HEK293 (cell line): Measurements from ENCODE around the gene MAP2K6.

ENCODE experiments used
- CTCF ChIA-PET: fragments of 350-600 bp; formaldehyde crosslinking; extraction: SDS; loops from one replicate; lab custom pipeline; 2021; ENCODE audit warnings: antibody characterized with exemption; lab: Yijun Ruan, JAX
- POLR2A ChIA-PET: fragments of 300-600 bp; formaldehyde crosslinking; extraction: SDS; loops from one replicate; lab custom pipeline; 2020; ENCODE audit warnings: antibody characterized with exemption, inconsistent platforms; lab: Yijun Ruan, JAX
- H3K27ac ChIP-seq: fragments of 200-500 bp; sonication (Bioruptor generic); 2 replicates; pipeline ENCODE4 v1.5.1; 2014; ENCODE audit warnings: low read depth, low read length, control low read depth, inconsistent platforms; ENCODE audit errors: extremely low read depth
- H3K36me3 ChIP-seq, 2 experiments: fragments of 200-500 bp in 1 of 2; sonication (Bioruptor generic) in 1 of 2; 1 replicate in 1 of 2; 2 replicates in 1 of 2; pipeline ENCODE4 v1.5.1; 2014 to 2017; ENCODE audit warnings: inconsistent platforms in 2 of 2, low read length in 2 of 2; ENCODE audit not compliant: control insufficient read depth in 2 of 2, insufficient read depth in 1 of 2
- H3K4me1 ChIP-seq: fragments of 200-500 bp; sonication (Bioruptor generic); 2 replicates; pipeline ENCODE4 v1.5.1; 2014; ENCODE audit warnings: mild to moderate bottlenecking, low read length, inconsistent platforms; ENCODE audit not compliant: control insufficient read depth, insufficient read depth
- H3K4me3 ChIP-seq: 2 replicates; pipeline ENCODE4 v1.5.1; 2011; ENCODE audit warnings: low read depth, mild to moderate bottlenecking, control low read depth, low read length, moderate library complexity
- H3K9me3 ChIP-seq: fragments of 200-500 bp; sonication (Bioruptor generic); 2 replicates; pipeline ENCODE4 v1.5.1; 2014; ENCODE audit warnings: low read depth, low read length, inconsistent platforms; ENCODE audit not compliant: control insufficient read depth, insufficient read depth
- FEZF1 ChIP-seq: fragments of 450-650 bp; formaldehyde crosslinking; IDR thresholded peaks from 2 replicates; pipeline ENCODE4 v1.5.1; 2016; ENCODE audit warnings: missing biosample characterization, missing genetic modification characterization
- HOXD13 ChIP-seq: sonication (generic); formaldehyde crosslinking; IDR thresholded peaks from 2 replicates; pipeline ENCODE4 v1.8.0; 2022; ENCODE audit warnings: missing genetic modification reagents, borderline replicate concordance
- MZF1 ChIP-seq: fragments of 450-650 bp; formaldehyde crosslinking; IDR thresholded peaks from 2 replicates; pipeline ENCODE4 v1.5.1; 2017; ENCODE audit warnings: missing biosample characterization, missing genetic modification characterization, borderline replicate concordance
- SCRT2 ChIP-seq: fragments of 450-650 bp; formaldehyde crosslinking; IDR thresholded peaks from 2 replicates; pipeline ENCODE4 v1.5.1; 2016; ENCODE audit warnings: missing biosample characterization, missing genetic modification characterization
- SETDB1 ChIP-seq: IDR thresholded peaks from one replicate; pipeline ENCODE4 v1.6.1; 2017; ENCODE audit warnings: mild to moderate bottlenecking, low read length, moderate library complexity, mixed read lengths; ENCODE audit not compliant: insufficient read length
- SP7 ChIP-seq: fragments of 450-650 bp; formaldehyde crosslinking; IDR thresholded peaks from 2 replicates; pipeline ENCODE4 v1.5.1; 2016; ENCODE audit warnings: missing biosample characterization, missing genetic modification characterization
- TCF7L2 ChIP-seq: IDR thresholded peaks from 2 replicates; pipeline ENCODE4 v1.6.1; 2011; ENCODE audit warnings: low read depth, mild to moderate bottlenecking, inconsistent platforms, low read length, moderate library complexity, borderline replicate concordance
- ZFP69B ChIP-seq: fragments of 450-650 bp; formaldehyde crosslinking; IDR thresholded peaks from 2 replicates; pipeline ENCODE4 v1.5.1; 2016; ENCODE audit warnings: missing biosample characterization, missing genetic modification characterization
- ZNF175 ChIP-seq: fragments of 450-650 bp; formaldehyde crosslinking; IDR thresholded peaks from 2 replicates; pipeline ENCODE4 v1.5.1; 2016; ENCODE audit warnings: missing biosample characterization, missing genetic modification characterization
- ZNF2 ChIP-seq: fragments of 450-650 bp; formaldehyde crosslinking; IDR thresholded peaks from 2 replicates; pipeline ENCODE4 v1.5.1; 2016; ENCODE audit warnings: missing biosample characterization, missing genetic modification characterization
- ZNF211 ChIP-seq: fragments of 450-650 bp; formaldehyde crosslinking; IDR thresholded peaks from 2 replicates; pipeline ENCODE4 v1.5.1; 2016; ENCODE audit warnings: low read depth, missing biosample characterization, missing genetic modification characterization
- ZNF350 ChIP-seq: fragments of 450-650 bp; formaldehyde crosslinking; IDR thresholded peaks from 2 replicates; pipeline ENCODE4 v1.5.0; 2017; ENCODE audit warnings: missing biosample characterization, mild to moderate bottlenecking, missing genetic modification characterization
- ZNF37A ChIP-seq: fragments of 450-650 bp; IDR thresholded peaks from 2 replicates; pipeline ENCODE4 v1.5.1; 2018; ENCODE audit warnings: missing biosample characterization, missing genetic modification characterization
- ZNF404 ChIP-seq: fragments of 450-650 bp; formaldehyde crosslinking; IDR thresholded peaks from 2 replicates; pipeline ENCODE4 v1.5.1; 2017; ENCODE audit warnings: missing biosample characterization, missing genetic modification characterization
- ZNF426 ChIP-seq: fragments of 450-650 bp; formaldehyde crosslinking; IDR thresholded peaks from 2 replicates; pipeline ENCODE4 v1.5.1; 2017; ENCODE audit warnings: missing biosample characterization, missing genetic modification characterization, mild to moderate bottlenecking, inconsistent platforms, moderate library complexity
- ZNF48 ChIP-seq: fragments of 450-650 bp; formaldehyde crosslinking; IDR thresholded peaks from 2 replicates; pipeline ENCODE4 v1.5.1; 2016; ENCODE audit warnings: missing biosample characterization, missing genetic modification characterization
- ZNF585B ChIP-seq: fragments of 450-650 bp; formaldehyde crosslinking; IDR thresholded peaks from 2 replicates; pipeline ENCODE4 v1.5.1; 2016; ENCODE audit warnings: missing biosample characterization, missing genetic modification characterization
- ZNF692 ChIP-seq: fragments of 450-650 bp; formaldehyde crosslinking; IDR thresholded peaks from 2 replicates; pipeline ENCODE4 v1.5.1; 2016; ENCODE audit warnings: missing biosample characterization, missing genetic modification characterization
- TF ChIP-seq, protein P1 (sequence below): fragments of 450-650 bp; formaldehyde crosslinking; IDR thresholded peaks from 2 replicates; pipeline ENCODE4 v1.5.1; 2016; ENCODE audit warnings: missing biosample characterization, missing genetic modification characterization, borderline replicate concordance
- TF ChIP-seq, protein P2 (sequence below): fragments of 450-650 bp; formaldehyde crosslinking; IDR thresholded peaks from 2 replicates; pipeline ENCODE4 v1.5.1; 2016; ENCODE audit warnings: missing biosample characterization, missing genetic modification characterization, low read depth
- TF ChIP-seq, protein P3 (sequence below): fragments of 450-650 bp; formaldehyde crosslinking; IDR thresholded peaks from 2 replicates; pipeline ENCODE4 v1.5.1; 2016; ENCODE audit warnings: missing biosample characterization, missing genetic modification characterization

The MAP2K6 gene

DNA sequence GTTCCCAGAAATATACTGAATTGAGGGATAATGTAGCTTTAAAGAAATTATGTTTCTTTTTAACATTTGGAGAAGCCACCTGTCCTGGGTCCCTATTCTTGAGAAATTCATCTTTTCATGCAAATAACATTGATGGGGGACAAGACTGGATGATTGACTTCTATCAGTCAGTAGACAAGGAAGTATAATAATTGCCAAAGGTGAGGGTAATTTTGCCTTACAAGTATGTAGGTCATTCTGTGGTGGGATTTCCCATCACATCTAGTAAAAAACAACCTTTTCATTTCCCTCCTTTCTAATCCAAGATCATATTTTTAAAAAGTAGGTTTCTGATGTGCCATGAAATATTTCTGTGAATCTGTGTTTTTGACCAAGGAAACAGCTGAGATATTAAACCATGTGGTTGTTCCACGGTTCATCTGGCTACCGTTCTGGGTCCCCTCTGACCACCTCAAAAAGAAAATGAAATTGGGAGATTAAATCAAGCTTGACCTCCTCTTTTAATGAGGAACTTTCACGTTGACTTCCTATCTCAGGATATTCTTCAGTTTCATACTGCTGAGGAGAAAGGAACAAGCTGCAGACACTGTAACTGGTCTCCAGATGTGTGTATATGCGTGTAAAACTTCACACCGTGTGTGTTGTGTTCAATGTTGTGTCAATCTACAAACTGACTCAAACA is 138.6 kb downstream of the MAP2K6 start:
- Histone ChIP-seq H3K4me1 (no peaks in the 10 kb centered on the region), H3K4me3 (no peak overlapping the region), H3K36me3 (no peaks in the 10 kb centered on the region; a peak in 1 of 3 replicates), H3K9me3 (no peaks in the 10 kb centered on the region), H3K27ac (no peak overlapping the region)
- TF ChIP-seq TCF7L2 (no peak), SETDB1 (peak; percentile 38)
- TF ChIP-seq, protein P1, sequence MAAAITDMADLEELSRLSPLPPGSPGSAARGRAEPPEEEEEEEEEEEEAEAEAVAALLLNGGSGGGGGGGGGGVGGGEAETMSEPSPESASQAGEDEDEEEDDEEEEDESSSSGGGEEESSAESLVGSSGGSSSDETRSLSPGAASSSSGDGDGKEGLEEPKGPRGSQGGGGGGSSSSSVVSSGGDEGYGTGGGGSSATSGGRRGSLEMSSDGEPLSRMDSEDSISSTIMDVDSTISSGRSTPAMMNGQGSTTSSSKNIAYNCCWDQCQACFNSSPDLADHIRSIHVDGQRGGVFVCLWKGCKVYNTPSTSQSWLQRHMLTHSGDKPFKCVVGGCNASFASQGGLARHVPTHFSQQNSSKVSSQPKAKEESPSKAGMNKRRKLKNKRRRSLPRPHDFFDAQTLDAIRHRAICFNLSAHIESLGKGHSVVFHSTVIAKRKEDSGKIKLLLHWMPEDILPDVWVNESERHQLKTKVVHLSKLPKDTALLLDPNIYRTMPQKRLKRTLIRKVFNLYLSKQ = no peak
- POLR2A ChIA-PET = interaction anchor here (0.6 kb wide), 1 partner anchor 43 kb away, joined by 3 read pairs; no protein-coding TSS in a partner anchor
- CTCF ChIA-PET = interaction anchor here (1.0 to 1.1 kb wide), 3 partner anchors 13 to 21 kb away, joined by 3 to 5 read pairs (median 3); no protein-coding TSS in a partner anchor

DNA sequence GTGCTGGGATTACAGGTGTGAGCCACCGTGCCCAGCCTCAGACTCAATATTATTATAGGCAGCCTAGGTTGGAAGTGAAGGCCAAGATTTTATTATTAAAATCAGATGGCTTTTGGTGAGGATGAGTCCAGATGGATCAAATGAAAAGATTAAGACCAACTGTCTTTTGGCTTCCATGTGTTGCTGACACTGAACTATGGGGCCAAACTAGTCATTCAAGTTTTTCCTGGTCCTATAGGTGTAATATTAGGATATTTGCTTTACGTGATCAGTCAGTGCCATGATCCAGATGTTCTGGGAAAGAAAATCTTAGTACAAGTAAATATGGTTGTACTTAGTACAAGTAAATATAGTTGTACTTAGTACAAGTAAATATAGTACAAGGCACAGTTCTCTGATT is 140.6 kb downstream of the MAP2K6 start:
- Histone ChIP-seq H3K9me3 (no peaks in the 10 kb centered on the region), H3K4me3 (no peak overlapping the region), H3K27ac (no peak overlapping the region), H3K36me3 (no peaks in the 10 kb centered on the region), H3K4me1 (no peaks in the 10 kb centered on the region)
- POLR2A ChIA-PET = no interaction called here
- CTCF ChIA-PET = interaction anchor here (1.2 kb wide), 1 partner anchor 14 kb away, joined by 3 read pairs; no protein-coding TSS in a partner anchor
- TF ChIP-seq ZNF37A (tag by site-specific recombination) (no peak), ZNF175 (no peak), ZNF211 (tag by site-specific recombination) (no peak), ZNF692 (tag by site-specific recombination) (no peak), SCRT2 (no peak)

DNA sequence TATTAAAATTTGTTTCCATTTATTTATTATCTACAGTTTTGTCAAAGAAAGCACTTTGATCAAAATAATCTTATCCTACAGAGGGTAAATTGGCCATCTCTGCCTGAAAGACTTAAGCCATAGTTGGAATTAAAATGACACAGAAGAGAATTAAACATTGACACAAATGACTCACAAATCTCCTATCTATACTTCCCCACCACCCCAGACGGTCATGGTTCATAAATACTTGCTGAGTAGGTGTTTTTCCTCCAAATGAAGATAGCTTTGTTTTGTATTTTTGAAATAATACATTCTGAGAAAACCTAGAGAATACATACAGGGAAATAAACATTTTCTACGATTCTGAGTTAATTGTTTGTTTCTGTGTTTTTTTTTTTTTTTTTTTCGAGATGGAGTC is 142.8 kb downstream of the MAP2K6 start:
- Histone ChIP-seq H3K9me3 (no peaks in the 10 kb centered on the region), H3K4me1 (no peaks in the 10 kb centered on the region), H3K36me3 (no peaks in the 10 kb centered on the region), H3K4me3 (no peak overlapping the region), H3K27ac (no peak overlapping the region)
- TF ChIP-seq ZNF404 (no peak), SP7 (no peak), FEZF1 (tag by site-specific recombination) (no peak), ZFP69B (tag by site-specific recombination) (no peak)
- TF ChIP-seq, protein P2, sequence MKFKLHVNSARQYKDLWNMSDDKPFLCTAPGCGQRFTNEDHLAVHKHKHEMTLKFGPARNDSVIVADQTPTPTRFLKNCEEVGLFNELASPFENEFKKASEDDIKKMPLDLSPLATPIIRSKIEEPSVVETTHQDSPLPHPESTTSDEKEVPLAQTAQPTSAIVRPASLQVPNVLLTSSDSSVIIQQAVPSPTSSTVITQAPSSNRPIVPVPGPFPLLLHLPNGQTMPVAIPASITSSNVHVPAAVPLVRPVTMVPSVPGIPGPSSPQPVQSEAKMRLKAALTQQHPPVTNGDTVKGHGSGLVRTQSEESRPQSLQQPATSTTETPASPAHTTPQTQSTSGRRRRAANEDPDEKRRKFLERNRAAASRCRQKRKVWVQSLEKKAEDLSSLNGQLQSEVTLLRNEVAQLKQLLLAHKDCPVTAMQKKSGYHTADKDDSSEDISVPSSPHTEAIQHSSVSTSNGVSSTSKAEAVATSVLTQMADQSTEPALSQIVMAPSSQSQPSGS (tag by site-specific recombination) = no peak
- CTCF ChIA-PET = interaction anchor here (0.7 to 1.9 kb wide), 2 partner anchors 11 to 17 kb away, joined by 3 to 6 read pairs; no protein-coding TSS in a partner anchor
- POLR2A ChIA-PET = no interaction called here

DNA sequence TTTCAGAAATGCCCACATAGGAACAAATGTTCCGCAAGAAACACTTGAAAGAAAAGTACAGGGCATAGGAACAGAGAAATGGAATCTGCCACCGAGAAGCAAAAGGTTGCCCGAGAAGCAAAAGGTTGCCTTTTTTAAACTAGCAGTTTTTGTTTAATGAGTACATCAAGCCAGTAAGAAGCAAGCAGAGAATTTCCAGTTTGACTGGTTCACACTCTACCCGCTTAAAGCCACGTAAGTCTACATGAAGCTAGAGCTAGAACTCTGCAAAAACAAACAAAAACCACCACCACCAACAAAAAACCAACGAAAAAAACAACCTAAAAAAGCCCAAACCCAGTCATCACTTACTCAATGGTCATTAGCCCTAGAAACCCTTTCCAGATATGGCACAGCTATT is 144.3 kb downstream of the MAP2K6 start:
- no peaks in the 10 kb centered on the region for H3K9me3 ChIP-seq
- no peak overlapping the region for H3K27ac ChIP-seq
- no peak overlapping the region for H3K4me3 ChIP-seq
- H3K36me3 ChIP-seq = no peaks in the 10 kb centered on the region
- no peaks in the 10 kb centered on the region for H3K4me1 ChIP-seq
- ChIA-PET POLR2A (no interaction called here), CTCF (interaction anchor here (1.9 kb wide), 1 partner anchor 10 kb away, joined by 6 read pairs; no protein-coding TSS in a partner anchor)
- TF ChIP-seq ZNF48 (no peak), MZF1 (no peak), HOXD13 (no peak), ZNF585B (no peak), ZNF2 (tag by site-specific recombination) (no peak), ZNF350 (tag by site-specific recombination) (no peak), ZNF426 (tag by site-specific recombination) (no peak)
- TF ChIP-seq, protein P3, sequence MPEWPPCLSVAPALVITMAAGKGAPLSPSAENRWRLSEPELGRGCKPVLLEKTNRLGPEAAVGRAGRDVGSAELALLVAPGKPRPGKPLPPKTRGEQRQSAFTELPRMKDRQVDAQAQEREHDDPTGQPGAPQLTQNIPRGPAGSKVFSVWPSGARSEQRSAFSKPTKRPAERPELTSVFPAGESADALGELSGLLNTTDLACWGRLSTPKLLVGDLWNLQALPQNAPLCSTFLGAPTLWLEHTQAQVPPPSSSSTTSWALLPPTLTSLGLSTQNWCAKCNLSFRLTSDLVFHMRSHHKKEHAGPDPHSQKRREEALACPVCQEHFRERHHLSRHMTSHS (tag by site-specific recombination) = no peak
